ENCODE data around the gene NEIL1. TPM values are rescaled to one million over a fixed set of nuclear protein-coding genes. Genes with fewer than 3 reads are reported as not detected.

NEIL1 gene
- total RNA-seq, 2 donors from 2014 or later: 20.2 to 25.7 TPM

- peak within 1 kb of the TSS; percentile 95 for H3K4me3 ChIP-seq (ENCODE audit: low read length)
- no peaks in the 10 kb centered on the region for H3K9me3 Mint-ChIP-seq
- H3K4me3 Mint-ChIP-seq: peak within 1 kb of the TSS; percentile 84
- H3K27ac ChIP-seq (ENCODE audit: low read depth, low read length): peak within 1 kb of the TSS; percentile 91
- 0% methylated on average over 27 to 67 of the region's 67 CpGs for WGBS, 2 experiments (ENCODE audit: insufficient coverage in 1 of 2, insufficient read length in 1 of 2)
- H3K4me1 Mint-ChIP-seq: peaks cover 11% of the 10 kb centered on the region
- peak; percentile 83 for TF ChIP-seq CTCF (conservative IDR thresholded peaks at IDR 0.05)
- H3K27me3 Mint-ChIP-seq (ENCODE audit: insufficient read depth): no peaks in the 10 kb centered on the region
- H3K9ac ChIP-seq (ENCODE audit: extremely low read depth, low read length, poor library complexity, severe bottlenecking): peak within 1 kb of the TSS; percentile 85
- peak; percentile 98 for DNase-seq
- H3K4me1 ChIP-seq (ENCODE audit: control insufficient read depth, insufficient read depth, low read length): no peaks in the 10 kb centered on the region
- H3K36me3 ChIP-seq (ENCODE audit: control insufficient read depth, insufficient read depth, low read length): peaks cover 69% of the 10 kb centered on the region
- no peaks in the 10 kb centered on the region for H3K9me3 ChIP-seq (ENCODE audit: control insufficient read depth, low read length)
- peaks cover 33% of the 10 kb centered on the region for H3K36me3 Mint-ChIP-seq (ENCODE audit: low read depth)
- H3K27ac Mint-ChIP-seq: peak within 1 kb of the TSS; percentile 97
- H3K27me3 ChIP-seq (ENCODE audit: control insufficient read depth, insufficient read depth, low read length, poor library complexity, severe bottlenecking): no peaks in the 10 kb centered on the region
These were observed 21.3 kb downstream of the NEIL1 start, which contains the start of gene MAN2C1 for GRCh38 chr15:75367913-75368688. TSS of gene MAN2C1 (minus strand) at chr15:75368607. CDS start at chr15:75368583, 24 bp downstream.

- H3K4me3 ChIP-seq (ENCODE audit: low read length): peak overlapping the region; percentile 95
- no peaks in the 10 kb centered on the region for H3K9me3 Mint-ChIP-seq
- TF ChIP-seq CTCF (conservative IDR thresholded peaks at IDR 0.05): no peak
- WGBS, 2 experiments (ENCODE audit: insufficient coverage in 1 of 2, insufficient read length in 1 of 2): 6 to 7% methylated on average over 22 to 23 of the region's 23 CpGs
- H3K36me3 ChIP-seq (ENCODE audit: control insufficient read depth, insufficient read depth, low read length): peaks cover 75% of the 10 kb centered on the region
- H3K4me1 ChIP-seq (ENCODE audit: control insufficient read depth, insufficient read depth, low read length): no peaks in the 10 kb centered on the region
- no peaks in the 10 kb centered on the region for H3K27me3 ChIP-seq (ENCODE audit: control insufficient read depth, insufficient read depth, low read length, poor library complexity, severe bottlenecking)
- no peak for DNase-seq
- peak overlapping the region; percentile 91 for H3K27ac ChIP-seq (ENCODE audit: low read depth, low read length)
- H3K27me3 Mint-ChIP-seq (ENCODE audit: insufficient read depth): no peaks in the 10 kb centered on the region
- H3K36me3 Mint-ChIP-seq (ENCODE audit: low read depth): peaks cover 36% of the 10 kb centered on the region
- H3K9ac ChIP-seq (ENCODE audit: extremely low read depth, low read length, poor library complexity, severe bottlenecking): peak overlapping the region; percentile 85
- peaks cover 11% of the 10 kb centered on the region for H3K4me1 Mint-ChIP-seq
- H3K9me3 ChIP-seq (ENCODE audit: control insufficient read depth, low read length): no peaks in the 10 kb centered on the region
- H3K27ac Mint-ChIP-seq: peak overlapping the region; percentile 97
- H3K4me3 Mint-ChIP-seq: peak overlapping the region; percentile 84
These were observed 21.9 kb downstream of the NEIL1 start for GRCh38 chr15:75368689-75369239.

GRCh38 chr15:75369897-75370581 lies 23.2 kb downstream of the NEIL1 start:
- no peaks in the 10 kb centered on the region for H3K9me3 ChIP-seq (ENCODE audit: control insufficient read depth, low read length)
- H3K9me3 Mint-ChIP-seq: no peaks in the 10 kb centered on the region
- peak; percentile 33 for DNase-seq
- peak overlapping the region; percentile 84 for H3K4me3 Mint-ChIP-seq
- H3K4me1 ChIP-seq (ENCODE audit: control insufficient read depth, insufficient read depth, low read length): no peaks in the 10 kb centered on the region
- WGBS, 2 experiments (ENCODE audit: insufficient coverage in 1 of 2, insufficient read length in 1 of 2): 94 to 95% methylated on average over 7 of the region's 7 CpGs
- peaks cover 74% of the 10 kb centered on the region for H3K36me3 ChIP-seq (ENCODE audit: control insufficient read depth, insufficient read depth, low read length)
- H3K27me3 ChIP-seq (ENCODE audit: control insufficient read depth, insufficient read depth, low read length, poor library complexity, severe bottlenecking): no peaks in the 10 kb centered on the region
- peaks cover 11% of the 10 kb centered on the region for H3K4me1 Mint-ChIP-seq
- no peak overlapping the region for H3K27ac ChIP-seq (ENCODE audit: low read depth, low read length)
- TF ChIP-seq CTCF (conservative IDR thresholded peaks at IDR 0.05): no peak
- H3K27me3 Mint-ChIP-seq (ENCODE audit: insufficient read depth): no peaks in the 10 kb centered on the region
- H3K4me3 ChIP-seq (ENCODE audit: low read length): peak overlapping the region; percentile 95
- peak overlapping the region; percentile 16 for H3K27ac Mint-ChIP-seq
- peaks cover 43% of the 10 kb centered on the region for H3K36me3 Mint-ChIP-seq (ENCODE audit: low read depth)
- peak overlapping the region; percentile 85 for H3K9ac ChIP-seq (ENCODE audit: extremely low read depth, low read length, poor library complexity, severe bottlenecking)

Measured in endodermal cell (in vitro differentiated cells).